Keratinocyte (primary cell): ENCODE data around the gene ADGRB3. TPM values are rescaled to one million over a fixed set of nuclear protein-coding genes. Genes with fewer than 3 reads are reported as not detected.

ENCODE experiments used
- DNase-seq: peaks from one replicate; pipeline ENCODE4 v3.0.0-alpha.2; 2011; ENCODE audit warnings: low read depth, missing footprints, low spot score
- FAIRE-seq: peaks from 2 replicates; lab custom pipeline; 2011; peaks lifted over from hg19 to GRCh38; lab: Jason Lieb, UNC
- H2AFZ ChIP-seq: 2 replicates; pipeline ENCODE4 v1.6.0; 2012; ENCODE audit warnings: low read length, control low read depth, inconsistent platforms; ENCODE audit not compliant: control insufficient read depth
- H3K27ac ChIP-seq: 2 replicates; pipeline ENCODE4 v1.5.1; 2011; ENCODE audit warnings: low read length; ENCODE audit not compliant: control insufficient read depth, insufficient read depth
- H3K27me3 ChIP-seq: 3 replicates; pipeline ENCODE4 v1.6.0; 2011; ENCODE audit warnings: low read length; ENCODE audit not compliant: control insufficient read depth, insufficient read depth; ENCODE audit errors: extremely low read depth
- H3K36me3 ChIP-seq, 2 experiments: 2 replicates in 1 of 2; 3 replicates in 1 of 2; pipeline ENCODE4 v1.5.1; 2011; ENCODE audit warnings: low read length in 2 of 2, mild to moderate bottlenecking in 1 of 2; ENCODE audit not compliant: control insufficient read depth in 2 of 2, insufficient read depth in 2 of 2; ENCODE audit errors: extremely low read depth in 1 of 2
- H3K4me1 ChIP-seq: 3 replicates; pipeline ENCODE4 v1.5.1; 2011; ENCODE audit warnings: low read length; ENCODE audit not compliant: control insufficient read depth, insufficient read depth; ENCODE audit errors: extremely low read depth
- H3K4me2 ChIP-seq: 3 replicates; pipeline ENCODE4 v1.6.0; 2011; ENCODE audit warnings: low read depth, low read length; ENCODE audit not compliant: control insufficient read depth, insufficient read depth; ENCODE audit errors: extremely low read depth
- H3K4me3 ChIP-seq, 3 experiments: fragments of 200-600 bp in 1 of 3; sonication (generic) in 1 of 3; 2 replicates in 2 of 3; 3 replicates in 1 of 3; pipeline ENCODE4 v1.5.1; 2011 to 2016; ENCODE audit warnings: low read length in 3 of 3, mild to moderate bottlenecking in 3 of 3, control low read depth in 2 of 3, inconsistent platforms in 1 of 3, low read depth in 1 of 3, mixed read lengths in 1 of 3, mixed run types in 1 of 3, moderate library complexity in 1 of 3; ENCODE audit not compliant: control insufficient read depth in 2 of 3, insufficient read depth in 2 of 3; ENCODE audit errors: extremely low read depth in 1 of 3
- H3K79me2 ChIP-seq: 2 replicates; pipeline ENCODE4 v1.6.0; 2012; ENCODE audit warnings: low read length; ENCODE audit not compliant: control insufficient read depth, insufficient read depth
- H3K9ac ChIP-seq: 3 replicates; pipeline ENCODE4 v1.6.0; 2011; ENCODE audit warnings: low read length; ENCODE audit not compliant: control insufficient read depth, insufficient read depth; ENCODE audit errors: extremely low read depth
- H3K9me1 ChIP-seq: 3 replicates; pipeline ENCODE4 v1.6.0; 2011; ENCODE audit warnings: low read length; ENCODE audit not compliant: control insufficient read depth, insufficient read depth; ENCODE audit errors: extremely low read depth
- H3K9me3 ChIP-seq: 2 replicates; pipeline ENCODE4 v1.5.1; 2012; ENCODE audit warnings: low read depth, low read length; ENCODE audit not compliant: control insufficient read depth
- H4K20me1 ChIP-seq: 3 replicates; pipeline ENCODE4 v1.6.0; 2011; ENCODE audit warnings: low read length; ENCODE audit not compliant: control insufficient read depth, insufficient read depth; ENCODE audit errors: extremely low read depth
- EZH2 ChIP-seq: IDR thresholded peaks from one replicate; pipeline ENCODE4 v1.6.1; 2012; ENCODE audit warnings: inconsistent platforms, mild to moderate bottlenecking, low read length, moderate library complexity
- dilution Hi-C: fragments of 300-500 bp; cut with MboI; formaldehyde crosslinking; loops from one replicate; pipeline ENCODE4 v1.7.0; 2020; ENCODE audit warnings: low sequenced_read_pairs; ENCODE audit not compliant: extremely low pct_ligation_motif_present
- polyA plus RNA-seq, 5 experiments: library from polyadenylated mRNA; depleted of rRNA in 3 of 5; stranded (reverse) in 3 of 5; stranded (forward) in 1 of 5; unstranded in 1 of 5; fragments of >200 nt; gene quantifications; 1 replicate in 1 of 5; 2 replicates in 3 of 5; 3 replicates in 1 of 5; pipeline versions ENCODE4 v1.2.1 to v1.2.3, GENCODE V29; 2011 to 2012; ENCODE audit warnings: missing spikeins in 2 of 5, low read depth in 1 of 5, low replicate concordance in 1 of 5
- TF ChIP-seq, protein P1 (sequence below), 3 experiments: IDR thresholded peaks in 1 of 3; conservative IDR thresholded peaks in 1 of 3; optimal IDR thresholded peaks in 1 of 3; 2 replicates in 2 of 3; 3 replicates in 1 of 3; pipeline versions ENCODE3 to v1.5.1; 2011; ENCODE audit warnings: low read length in 3 of 3, mild to moderate bottlenecking in 3 of 3, moderate library complexity in 2 of 3, control low read depth in 1 of 3, inconsistent platforms in 1 of 3; ENCODE audit not compliant: insufficient read depth in 2 of 3; ENCODE audit errors: extremely low read depth in 1 of 3

Gene ADGRB3
- polyA plus RNA-seq, 1 donor (not counting 4 experiments of a cell fraction or from before 2014, with no cell fraction given) = not detected

DNA sequence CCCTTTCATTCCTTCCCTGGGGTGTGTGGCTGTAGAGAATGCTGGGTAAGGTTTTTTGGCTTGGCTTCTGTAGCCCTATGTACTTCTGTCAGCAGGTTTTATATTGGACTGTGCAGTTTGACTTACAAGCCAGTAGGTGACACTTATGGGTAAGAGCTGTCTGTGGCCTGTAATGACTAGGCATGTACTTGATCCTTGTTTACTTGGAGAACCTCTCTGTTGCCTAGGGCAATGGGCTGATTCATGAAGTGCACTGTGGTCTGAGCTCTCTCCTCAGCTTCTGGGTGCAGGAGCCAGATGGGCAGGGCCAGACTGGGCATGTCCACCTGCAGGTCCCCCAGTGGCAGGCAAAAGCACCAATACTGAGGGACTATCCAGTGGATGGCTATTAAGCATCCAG is 544.6 kb downstream of the ADGRB3 start:
- H3K9me1 ChIP-seq = no peaks in the 10 kb centered on the region
- H3K9me3 ChIP-seq = no peaks in the 10 kb centered on the region
- DNase-seq = no peak
- FAIRE-seq = no peak
- no peaks in the 10 kb centered on the region for H3K36me3 ChIP-seq
- H3K27ac ChIP-seq = no peak overlapping the region
- H3K79me2 ChIP-seq = no peaks in the 10 kb centered on the region
- H3K27me3 ChIP-seq = no peaks in the 10 kb centered on the region
- no peak overlapping the region for H2AFZ ChIP-seq
- no peak overlapping the region for H3K4me3 ChIP-seq
- H4K20me1 ChIP-seq = no peaks in the 10 kb centered on the region
- H3K4me2 ChIP-seq = no peak overlapping the region
- H3K9ac ChIP-seq = no peak overlapping the region
- H3K4me1 ChIP-seq = no peaks in the 10 kb centered on the region
- dilution Hi-C loops = no loop called here
- no peak for TF ChIP-seq EZH2
- TF ChIP-seq, protein P1, sequence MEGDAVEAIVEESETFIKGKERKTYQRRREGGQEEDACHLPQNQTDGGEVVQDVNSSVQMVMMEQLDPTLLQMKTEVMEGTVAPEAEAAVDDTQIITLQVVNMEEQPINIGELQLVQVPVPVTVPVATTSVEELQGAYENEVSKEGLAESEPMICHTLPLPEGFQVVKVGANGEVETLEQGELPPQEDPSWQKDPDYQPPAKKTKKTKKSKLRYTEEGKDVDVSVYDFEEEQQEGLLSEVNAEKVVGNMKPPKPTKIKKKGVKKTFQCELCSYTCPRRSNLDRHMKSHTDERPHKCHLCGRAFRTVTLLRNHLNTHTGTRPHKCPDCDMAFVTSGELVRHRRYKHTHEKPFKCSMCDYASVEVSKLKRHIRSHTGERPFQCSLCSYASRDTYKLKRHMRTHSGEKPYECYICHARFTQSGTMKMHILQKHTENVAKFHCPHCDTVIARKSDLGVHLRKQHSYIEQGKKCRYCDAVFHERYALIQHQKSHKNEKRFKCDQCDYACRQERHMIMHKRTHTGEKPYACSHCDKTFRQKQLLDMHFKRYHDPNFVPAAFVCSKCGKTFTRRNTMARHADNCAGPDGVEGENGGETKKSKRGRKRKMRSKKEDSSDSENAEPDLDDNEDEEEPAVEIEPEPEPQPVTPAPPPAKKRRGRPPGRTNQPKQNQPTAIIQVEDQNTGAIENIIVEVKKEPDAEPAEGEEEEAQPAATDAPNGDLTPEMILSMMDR (optimal IDR thresholded peaks at IDR 0.05 in 1 of 3, IDR thresholded peaks at IDR 0.05 in 1 of 3, conservative IDR thresholded peaks at IDR 0.05 in 1 of 3; ENCODE audit: extremely low read depth in 1 of 3, insufficient read depth in 2 of 3, low read length in 3 of 3) = peak in 1 of 3 experiments; percentile 35

- Histone ChIP-seq H3K9me1 (no peaks in the 10 kb centered on the region), H3K9ac (no peak overlapping the region), H3K27ac (no peak overlapping the region), H3K4me2 (no peak overlapping the region), H3K4me3 (no peak overlapping the region), H2AFZ (no peak overlapping the region), H3K27me3 (no peaks in the 10 kb centered on the region), H3K4me1 (no peaks in the 10 kb centered on the region), H3K36me3 (no peaks in the 10 kb centered on the region), H4K20me1 (no peaks in the 10 kb centered on the region), H3K79me2 (no peaks in the 10 kb centered on the region), H3K9me3 (no peaks in the 10 kb centered on the region)
- dilution Hi-C loops = no loop called here
- no peak for FAIRE-seq
- TF ChIP-seq, protein P1 (optimal IDR thresholded peaks at IDR 0.05 in 1 of 3, IDR thresholded peaks at IDR 0.05 in 1 of 3, conservative IDR thresholded peaks at IDR 0.05 in 1 of 3; ENCODE audit: extremely low read depth in 1 of 3, insufficient read depth in 2 of 3, low read length in 3 of 3) = no peak
- no peak for TF ChIP-seq EZH2
- no peak for DNase-seq
These were observed 545.4 kb downstream of the ADGRB3 start for GRCh38 chr6:69180361-69181067.
